ENCODE results near the gene ENOX1. TPM values are rescaled to one million over a fixed set of nuclear protein-coding genes. Genes with fewer than 3 reads are reported as not detected.

The ENOX1 gene
- total RNA-seq, 6 experiments from 2014 or later, result 0.50 to 3.2 (median 0.64) TPM

DNA sequence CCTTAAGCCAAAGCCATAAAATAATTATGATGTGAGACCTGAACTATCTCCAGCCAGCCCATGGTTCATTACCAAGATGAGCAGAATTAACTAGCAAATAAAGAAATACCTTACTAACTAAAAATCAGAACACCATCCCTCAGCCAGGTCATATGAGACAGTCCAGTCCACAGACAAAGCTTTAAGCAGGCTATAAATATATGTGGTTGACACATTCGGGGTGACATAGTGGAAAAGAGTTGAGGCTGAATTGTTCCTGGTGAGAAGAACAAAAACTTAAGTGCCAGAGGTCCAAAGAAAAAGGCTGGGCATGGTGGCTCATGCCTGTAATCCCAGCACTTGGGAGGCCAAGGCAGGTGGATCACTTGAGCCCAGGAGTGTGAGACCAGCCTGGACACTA, 30.9 kb downstream of the ENOX1 start:
- TF ChIP-seq, protein P1, sequence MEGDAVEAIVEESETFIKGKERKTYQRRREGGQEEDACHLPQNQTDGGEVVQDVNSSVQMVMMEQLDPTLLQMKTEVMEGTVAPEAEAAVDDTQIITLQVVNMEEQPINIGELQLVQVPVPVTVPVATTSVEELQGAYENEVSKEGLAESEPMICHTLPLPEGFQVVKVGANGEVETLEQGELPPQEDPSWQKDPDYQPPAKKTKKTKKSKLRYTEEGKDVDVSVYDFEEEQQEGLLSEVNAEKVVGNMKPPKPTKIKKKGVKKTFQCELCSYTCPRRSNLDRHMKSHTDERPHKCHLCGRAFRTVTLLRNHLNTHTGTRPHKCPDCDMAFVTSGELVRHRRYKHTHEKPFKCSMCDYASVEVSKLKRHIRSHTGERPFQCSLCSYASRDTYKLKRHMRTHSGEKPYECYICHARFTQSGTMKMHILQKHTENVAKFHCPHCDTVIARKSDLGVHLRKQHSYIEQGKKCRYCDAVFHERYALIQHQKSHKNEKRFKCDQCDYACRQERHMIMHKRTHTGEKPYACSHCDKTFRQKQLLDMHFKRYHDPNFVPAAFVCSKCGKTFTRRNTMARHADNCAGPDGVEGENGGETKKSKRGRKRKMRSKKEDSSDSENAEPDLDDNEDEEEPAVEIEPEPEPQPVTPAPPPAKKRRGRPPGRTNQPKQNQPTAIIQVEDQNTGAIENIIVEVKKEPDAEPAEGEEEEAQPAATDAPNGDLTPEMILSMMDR (IDR thresholded peaks at IDR 0.05), result no peak
- no peaks in the 10 kb centered on the region for H3K36me3 Mint-ChIP-seq (ENCODE audit: low read depth)
- no peak for DNase-seq
- no peak overlapping the region for H3K4me3 Mint-ChIP-seq
- H3K27ac Mint-ChIP-seq, result no peak overlapping the region
- no peaks in the 10 kb centered on the region; the same call in 1 of the 2 replicates for H3K27me3 Mint-ChIP-seq (ENCODE audit: insufficient read depth)
- H3K9me3 Mint-ChIP-seq, result no peaks in the 10 kb centered on the region
- no peaks in the 10 kb centered on the region; the same call in 1 of the 2 replicates for H3K4me1 Mint-ChIP-seq (ENCODE audit: low read depth)

DNA sequence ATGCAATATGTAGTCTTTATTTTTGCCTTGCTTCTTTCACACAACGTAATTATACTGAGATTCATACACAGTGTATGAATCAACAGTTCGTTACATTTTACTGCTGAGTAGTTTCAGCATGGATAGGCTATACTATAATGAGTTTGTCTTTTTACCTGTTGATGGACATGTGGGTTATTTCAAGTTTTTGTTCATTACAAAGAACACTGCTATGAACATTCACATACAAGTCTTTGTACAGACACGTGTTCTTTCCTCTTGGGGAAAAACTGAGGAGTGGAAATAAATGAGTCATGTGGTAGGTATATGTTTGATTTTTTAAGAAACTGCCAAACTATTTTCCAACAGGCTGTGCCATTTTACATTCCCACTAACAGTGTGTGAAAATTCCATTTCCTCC, 35.1 kb downstream of the ENOX1 start:
- Mint-ChIP-seq H3K27me3 (ENCODE audit: insufficient read depth) (no peaks in the 10 kb centered on the region), H3K4me1 (ENCODE audit: low read depth) (no peaks in the 10 kb centered on the region; the same call in 1 of the 2 replicates), H3K36me3 (ENCODE audit: low read depth) (no peaks in the 10 kb centered on the region), H3K27ac (no peak overlapping the region), H3K9me3 (no peaks in the 10 kb centered on the region), H3K4me3 (no peak overlapping the region)
- TF ChIP-seq, protein P1 (IDR thresholded peaks at IDR 0.05), result no peak
- DNase-seq, result no peak

DNA sequence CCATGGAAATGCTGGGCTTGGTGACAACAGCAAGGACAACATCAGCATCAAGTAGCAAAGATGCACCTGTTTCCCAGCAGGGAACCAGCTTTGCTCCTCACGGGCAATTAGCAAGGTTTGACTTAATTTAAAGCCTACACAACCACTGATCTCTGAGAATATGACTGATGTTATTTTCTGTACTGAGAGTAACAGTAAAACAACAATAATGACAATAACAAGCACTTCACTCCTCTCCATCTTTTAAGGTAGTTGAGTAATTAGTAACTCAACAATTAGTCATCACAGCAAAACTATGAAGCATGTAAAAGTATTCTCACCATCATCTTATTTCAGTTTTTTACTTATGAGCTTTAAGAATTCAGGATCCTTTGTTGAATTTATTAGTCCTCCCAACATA, 37.3 kb downstream of the ENOX1 start:
- Mint-ChIP-seq H3K27me3 (ENCODE audit: insufficient read depth) (no peaks in the 10 kb centered on the region), H3K4me1 (ENCODE audit: low read depth) (no peaks in the 10 kb centered on the region; the same call in 1 of the 2 replicates), H3K27ac (no peak overlapping the region), H3K4me3 (no peak overlapping the region), H3K36me3 (ENCODE audit: low read depth) (no peaks in the 10 kb centered on the region), H3K9me3 (no peaks in the 10 kb centered on the region)
- TF ChIP-seq, protein P1 (IDR thresholded peaks at IDR 0.05), result no peak
- no peak for DNase-seq

DNA sequence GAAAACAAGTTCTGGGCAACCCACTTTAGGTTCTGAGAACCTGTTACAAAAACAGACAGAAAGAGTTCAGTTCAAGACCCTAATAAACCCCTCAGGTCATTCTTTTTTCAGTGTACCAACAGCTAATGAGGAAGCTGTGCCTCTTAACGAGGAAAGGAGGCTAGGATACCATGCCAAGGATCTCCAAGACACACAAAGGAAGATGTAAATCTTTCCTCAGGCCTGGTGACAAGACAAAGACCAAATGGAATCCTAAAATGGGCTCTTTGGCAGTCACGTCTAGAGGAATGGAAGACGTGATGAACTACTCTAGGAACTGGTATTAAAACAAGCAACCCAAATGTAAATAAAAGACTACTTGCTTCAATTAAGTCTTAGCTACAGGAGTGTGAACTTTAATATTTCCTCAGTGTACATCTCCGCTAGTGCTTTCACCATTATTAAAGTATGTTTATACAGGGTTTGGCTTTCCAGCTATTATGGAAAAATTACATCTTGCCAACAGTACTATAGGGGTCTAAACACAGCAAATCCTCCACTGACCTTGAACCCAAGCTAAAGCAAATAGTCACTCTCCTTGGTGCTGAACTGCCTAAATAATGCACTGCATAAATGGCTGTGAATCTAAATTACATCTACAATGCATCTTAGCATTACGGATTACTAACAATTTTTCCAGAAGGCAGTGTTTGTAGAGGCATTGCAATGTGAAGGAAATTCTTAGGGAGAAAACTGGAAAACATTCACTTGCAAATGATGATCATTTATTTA, 42.3 kb downstream of the ENOX1 start:
- Mint-ChIP-seq H3K4me1 (ENCODE audit: low read depth) (no peaks in the 10 kb centered on the region), H3K27ac (no peak overlapping the region), H3K9me3 (no peaks in the 10 kb centered on the region), H3K36me3 (ENCODE audit: low read depth) (no peaks in the 10 kb centered on the region), H3K27me3 (ENCODE audit: insufficient read depth) (peaks cover 2% of the 10 kb centered on the region; the same call in 1 of the 2 replicates), H3K4me3 (no peak overlapping the region)
- TF ChIP-seq, protein P1 (IDR thresholded peaks at IDR 0.05), result no peak
- DNase-seq, result no peak

DNA sequence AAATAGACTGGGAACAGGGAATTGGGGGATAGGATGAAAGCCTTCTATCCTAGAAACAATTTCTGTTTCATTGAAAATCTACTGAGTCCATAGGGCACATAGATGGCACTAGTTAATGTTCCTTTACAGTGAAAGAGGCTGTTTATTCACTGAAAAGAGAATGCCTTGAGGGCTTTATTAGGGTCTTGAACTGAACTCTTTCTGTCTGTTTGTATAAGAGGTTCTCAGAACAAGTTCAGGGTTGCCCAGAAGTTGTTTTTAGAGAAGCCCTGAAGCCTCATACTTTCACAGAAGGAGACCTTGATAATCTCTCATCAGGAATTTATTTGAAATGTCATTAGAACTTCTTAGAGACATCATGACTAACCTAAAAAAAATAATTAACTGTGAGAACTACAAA, 43.9 kb downstream of the ENOX1 start:
- H3K27ac Mint-ChIP-seq, result no peak overlapping the region
- TF ChIP-seq, protein P1 (IDR thresholded peaks at IDR 0.05), result no peak
- no peaks in the 10 kb centered on the region for H3K4me1 Mint-ChIP-seq (ENCODE audit: low read depth)
- no peak for DNase-seq
- H3K27me3 Mint-ChIP-seq (ENCODE audit: insufficient read depth), result peaks cover 2% of the 10 kb centered on the region; the same call in 1 of the 2 replicates
- H3K36me3 Mint-ChIP-seq (ENCODE audit: low read depth), result no peaks in the 10 kb centered on the region
- H3K9me3 Mint-ChIP-seq, result no peaks in the 10 kb centered on the region
- H3K4me3 Mint-ChIP-seq, result no peak overlapping the region
